ENCODE results near the gene ASMTL. TPM values are rescaled to one million over a fixed set of nuclear protein-coding genes. Genes with fewer than 3 reads are reported as not detected.

Gene ASMTL
- total and polyA plus RNA-seq, 2 of the 13 experiments (the other 11 are each of a cell fraction or from before 2014, with no cell fraction given) = 5.6 to 16.3 TPM

DNA sequence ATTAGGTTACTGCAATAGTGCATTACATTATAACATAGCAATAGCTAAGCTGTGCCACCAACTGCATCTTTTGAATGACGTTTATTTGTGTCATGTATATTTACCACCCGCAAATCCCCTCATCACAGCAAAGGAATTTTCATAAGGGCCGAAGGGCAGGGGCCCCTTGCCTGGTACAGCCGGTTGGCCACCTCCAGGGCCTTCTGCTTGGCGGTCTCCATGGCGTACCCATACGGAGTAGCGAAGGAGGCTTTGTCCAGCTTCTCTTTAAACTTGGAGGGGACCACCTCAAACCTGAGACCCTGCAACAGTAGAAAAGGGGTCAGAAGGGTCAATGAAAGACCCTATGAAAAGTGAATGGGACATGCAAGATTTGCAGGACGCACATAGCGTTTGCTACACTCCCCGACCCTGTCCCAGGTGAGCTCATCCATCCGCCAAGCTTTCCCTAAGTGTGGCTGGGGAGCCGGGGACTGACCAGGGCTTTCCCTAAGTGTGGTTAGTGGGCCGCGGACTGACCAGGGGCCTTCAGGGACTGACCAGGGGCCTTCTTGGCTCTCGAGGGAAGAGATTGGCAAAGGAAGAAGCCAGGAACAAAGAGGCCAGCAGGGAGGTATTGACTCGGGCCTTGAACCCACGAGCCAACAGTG lies 10.6 kb downstream of the ASMTL start:
- ATAC-seq = no peak
- no peak for DNase-seq (ENCODE audit: low spot score)
- H3K9me3 ChIP-seq (ENCODE audit: low read length) = no peaks in the 10 kb centered on the region
- H3K4me1 ChIP-seq (ENCODE audit: insufficient read depth, low read length) = no peaks in the 10 kb centered on the region
- in situ Hi-C loops (cut with HindIII; ENCODE audit: extremely low pct_ligation_motif_present, low pct_unique_long_range_greater_than_20kb) = no loop called here
- H3K79me2 ChIP-seq (ENCODE audit: insufficient read depth, low read length) = no peaks in the 10 kb centered on the region
- POLR2A ChIA-PET = no interaction called here
- H3K27ac ChIP-seq (ENCODE audit: extremely low read length, insufficient read depth, low read length) = no peak overlapping the region
- H3K36me3 ChIP-seq (replicated peaks in 1 of 2; ENCODE audit: control insufficient read depth in 1 of 2, insufficient read depth in 2 of 2, low read length in 2 of 2) = peaks cover 2 to 6% of the 10 kb centered on the region in 2 experiments; a peak in 3 of 5 replicates
- WGBS (ENCODE audit: low lambda C conversion rate) = 98% methylated on average over 18 of the region's 18 CpGs
- no peaks in the 10 kb centered on the region for H4K20me1 ChIP-seq (ENCODE audit: insufficient read depth, low read length)
- TF ChIP-seq, protein P1, sequence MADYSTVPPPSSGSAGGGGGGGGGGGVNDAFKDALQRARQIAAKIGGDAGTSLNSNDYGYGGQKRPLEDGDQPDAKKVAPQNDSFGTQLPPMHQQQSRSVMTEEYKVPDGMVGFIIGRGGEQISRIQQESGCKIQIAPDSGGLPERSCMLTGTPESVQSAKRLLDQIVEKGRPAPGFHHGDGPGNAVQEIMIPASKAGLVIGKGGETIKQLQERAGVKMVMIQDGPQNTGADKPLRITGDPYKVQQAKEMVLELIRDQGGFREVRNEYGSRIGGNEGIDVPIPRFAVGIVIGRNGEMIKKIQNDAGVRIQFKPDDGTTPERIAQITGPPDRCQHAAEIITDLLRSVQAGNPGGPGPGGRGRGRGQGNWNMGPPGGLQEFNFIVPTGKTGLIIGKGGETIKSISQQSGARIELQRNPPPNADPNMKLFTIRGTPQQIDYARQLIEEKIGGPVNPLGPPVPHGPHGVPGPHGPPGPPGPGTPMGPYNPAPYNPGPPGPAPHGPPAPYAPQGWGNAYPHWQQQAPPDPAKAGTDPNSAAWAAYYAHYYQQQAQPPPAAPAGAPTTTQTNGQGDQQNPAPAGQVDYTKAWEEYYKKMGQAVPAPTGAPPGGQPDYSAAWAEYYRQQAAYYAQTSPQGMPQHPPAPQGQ (CRISPR knock-in tag; IDR thresholded peaks at IDR 0.05; ENCODE audit: borderline replicate concordance) = no peak
- no peak overlapping the region for H3K9ac ChIP-seq (ENCODE audit: insufficient read depth, low read depth, low read length)
- H3K4me2 ChIP-seq (ENCODE audit: low read depth, low read length) = no peak overlapping the region
- no peak for FAIRE-seq
- H2AFZ ChIP-seq (ENCODE audit: low read length) = no peak overlapping the region
- no peak overlapping the region for H3K4me3 ChIP-seq (replicated peaks in 1 of 3; ENCODE audit: insufficient read depth in 1 of 3, low read depth in 2 of 3, low read length in 3 of 3)
- CTCF ChIA-PET (ENCODE audit: low intra/inter-chr PET ratio, low total read pairs) = no interaction called here
- no TSS peak for BruUV-seq (replicated peaks)
- intact Hi-C loops (cut with micrococcal nuclease; ENCODE audit: unreplicated experiment) = no loop called here
- H3K27me3 ChIP-seq (ENCODE audit: control insufficient read depth in 1 of 2, insufficient read depth in 2 of 2, low read length in 2 of 2) = no peaks in the 10 kb centered on the region

DNA sequence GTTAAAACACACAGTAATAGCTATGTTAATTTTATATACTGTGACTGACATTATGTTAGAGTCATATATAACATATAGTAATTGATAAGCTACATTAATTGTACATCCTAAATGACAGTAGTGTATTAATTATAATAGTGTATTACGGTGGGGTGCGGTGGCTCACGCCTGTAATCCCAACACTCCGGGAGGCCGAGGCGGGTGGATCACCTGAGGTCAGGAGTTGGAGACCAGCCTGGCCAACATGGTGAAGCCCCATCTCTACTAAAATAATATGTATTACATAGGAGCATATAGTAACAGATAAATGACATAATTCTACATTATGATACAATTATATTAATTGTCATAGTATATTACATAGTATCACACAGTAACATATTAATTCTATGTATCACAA lies 12.2 kb downstream of the ASMTL start:
- CTCF ChIA-PET (ENCODE audit: low intra/inter-chr PET ratio, low total read pairs) = no interaction called here
- Histone ChIP-seq H3K9ac (ENCODE audit: insufficient read depth, low read depth, low read length) (no peak overlapping the region), H3K27ac (ENCODE audit: extremely low read length, insufficient read depth, low read length) (no peak overlapping the region), H3K9me3 (ENCODE audit: low read length) (no peaks in the 10 kb centered on the region), H4K20me1 (ENCODE audit: insufficient read depth, low read length) (no peaks in the 10 kb centered on the region), H2AFZ (ENCODE audit: low read length) (no peak overlapping the region), H3K79me2 (ENCODE audit: insufficient read depth, low read length) (no peaks in the 10 kb centered on the region), H3K4me2 (ENCODE audit: low read depth, low read length) (no peak overlapping the region), H3K4me3 (replicated peaks in 1 of 3; ENCODE audit: insufficient read depth in 1 of 3, low read depth in 2 of 3, low read length in 3 of 3) (no peak overlapping the region), H3K36me3 (replicated peaks in 1 of 2; ENCODE audit: control insufficient read depth in 1 of 2, insufficient read depth in 2 of 2, low read length in 2 of 2) (peaks cover 2 to 11% of the 10 kb centered on the region in 2 experiments; a peak in 3 of 5 replicates), H3K4me1 (ENCODE audit: insufficient read depth, low read length) (no peaks in the 10 kb centered on the region), H3K27me3 (ENCODE audit: control insufficient read depth in 1 of 2, insufficient read depth in 2 of 2, low read length in 2 of 2) (no peaks in the 10 kb centered on the region)
- POLR2A ChIA-PET = no interaction called here
- no peak for FAIRE-seq
- in situ Hi-C loops (cut with HindIII; ENCODE audit: extremely low pct_ligation_motif_present, low pct_unique_long_range_greater_than_20kb) = no loop called here
- intact Hi-C loops (cut with micrococcal nuclease; ENCODE audit: unreplicated experiment) = no loop called here
- WGBS (ENCODE audit: low lambda C conversion rate) = 98% methylated on average over 6 of the region's 6 CpGs
- DNase-seq (ENCODE audit: low spot score) = no peak
- BruUV-seq (replicated peaks) = no TSS peak
- no peak for ATAC-seq
- TF ChIP-seq POLR2AphosphoS5 (IDR thresholded peaks at IDR 0.05; ENCODE audit: low read depth, low read length) (no peak), WIZ (CRISPR knock-in tag; IDR thresholded peaks at IDR 0.05) (no peak), ZBTB7B (CRISPR knock-in tag; IDR thresholded peaks at IDR 0.05) (no peak), ZNF432 (CRISPR knock-in tag; IDR thresholded peaks at IDR 0.05; ENCODE audit: borderline replicate concordance) (no peak), ZNF556 (CRISPR knock-in tag; IDR thresholded peaks at IDR 0.05; ENCODE audit: borderline replicate concordance) (no peak), SRSF1 (optimal IDR thresholded peaks at IDR 0.05; ENCODE audit: low read depth, low read length) (no peak), SIN3A (IDR thresholded peaks at IDR 0.05; ENCODE audit: borderline replicate concordance, low read depth, low read length) (no peak), NPAS2 (CRISPR knock-in tag; IDR thresholded peaks at IDR 0.05; ENCODE audit: borderline replicate concordance) (no peak), KLF6 (CRISPR knock-in tag; IDR thresholded peaks at IDR 0.05) (no peak), RNF2 (conservative IDR thresholded peaks at IDR 0.05; ENCODE audit: low read depth) (no peak)
- TF ChIP-seq, protein P2, sequence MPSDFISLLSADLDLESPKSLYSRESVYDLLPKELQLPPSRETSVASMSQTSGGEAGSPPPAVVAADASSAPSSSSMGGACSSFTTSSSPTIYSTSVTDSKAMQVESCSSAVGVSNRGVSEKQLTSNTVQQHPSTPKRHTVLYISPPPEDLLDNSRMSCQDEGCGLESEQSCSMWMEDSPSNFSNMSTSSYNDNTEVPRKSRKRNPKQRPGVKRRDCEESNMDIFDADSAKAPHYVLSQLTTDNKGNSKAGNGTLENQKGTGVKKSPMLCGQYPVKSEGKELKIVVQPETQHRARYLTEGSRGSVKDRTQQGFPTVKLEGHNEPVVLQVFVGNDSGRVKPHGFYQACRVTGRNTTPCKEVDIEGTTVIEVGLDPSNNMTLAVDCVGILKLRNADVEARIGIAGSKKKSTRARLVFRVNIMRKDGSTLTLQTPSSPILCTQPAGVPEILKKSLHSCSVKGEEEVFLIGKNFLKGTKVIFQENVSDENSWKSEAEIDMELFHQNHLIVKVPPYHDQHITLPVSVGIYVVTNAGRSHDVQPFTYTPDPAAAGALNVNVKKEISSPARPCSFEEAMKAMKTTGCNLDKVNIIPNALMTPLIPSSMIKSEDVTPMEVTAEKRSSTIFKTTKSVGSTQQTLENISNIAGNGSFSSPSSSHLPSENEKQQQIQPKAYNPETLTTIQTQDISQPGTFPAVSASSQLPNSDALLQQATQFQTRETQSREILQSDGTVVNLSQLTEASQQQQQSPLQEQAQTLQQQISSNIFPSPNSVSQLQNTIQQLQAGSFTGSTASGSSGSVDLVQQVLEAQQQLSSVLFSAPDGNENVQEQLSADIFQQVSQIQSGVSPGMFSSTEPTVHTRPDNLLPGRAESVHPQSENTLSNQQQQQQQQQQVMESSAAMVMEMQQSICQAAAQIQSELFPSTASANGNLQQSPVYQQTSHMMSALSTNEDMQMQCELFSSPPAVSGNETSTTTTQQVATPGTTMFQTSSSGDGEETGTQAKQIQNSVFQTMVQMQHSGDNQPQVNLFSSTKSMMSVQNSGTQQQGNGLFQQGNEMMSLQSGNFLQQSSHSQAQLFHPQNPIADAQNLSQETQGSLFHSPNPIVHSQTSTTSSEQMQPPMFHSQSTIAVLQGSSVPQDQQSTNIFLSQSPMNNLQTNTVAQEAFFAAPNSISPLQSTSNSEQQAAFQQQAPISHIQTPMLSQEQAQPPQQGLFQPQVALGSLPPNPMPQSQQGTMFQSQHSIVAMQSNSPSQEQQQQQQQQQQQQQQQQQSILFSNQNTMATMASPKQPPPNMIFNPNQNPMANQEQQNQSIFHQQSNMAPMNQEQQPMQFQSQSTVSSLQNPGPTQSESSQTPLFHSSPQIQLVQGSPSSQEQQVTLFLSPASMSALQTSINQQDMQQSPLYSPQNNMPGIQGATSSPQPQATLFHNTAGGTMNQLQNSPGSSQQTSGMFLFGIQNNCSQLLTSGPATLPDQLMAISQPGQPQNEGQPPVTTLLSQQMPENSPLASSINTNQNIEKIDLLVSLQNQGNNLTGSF (CRISPR knock-in tag; IDR thresholded peaks at IDR 0.05) = no peak
